Tibial nerve (tissue), 3 donors: ENCODE results near the gene C11orf87.

Experiments used
- POLR2A ChIP-seq, 2 donors: fragments of 450-650 bp; IDR thresholded peaks; one replicate each; pipeline ENCODE4 v1.6.1; 2017; ENCODE audit warnings: antibody characterized with exemption in 2 of 2, mild to moderate bottlenecking in 2 of 2, moderate library complexity in 2 of 2
- TF ChIP-seq, protein P1 (sequence below), 5 experiments: fragments of 200-600 bp in 3 of 5; fragments of 450-650 bp in 2 of 5; sonication (generic) in 3 of 5; IDR thresholded peaks; one replicate each; pipeline ENCODE4 v1.5.1; 2016 to 2019; ENCODE audit warnings: antibody characterized with exemption in 5 of 5, mild to moderate bottlenecking in 3 of 5, moderate library complexity in 2 of 5

DNA sequence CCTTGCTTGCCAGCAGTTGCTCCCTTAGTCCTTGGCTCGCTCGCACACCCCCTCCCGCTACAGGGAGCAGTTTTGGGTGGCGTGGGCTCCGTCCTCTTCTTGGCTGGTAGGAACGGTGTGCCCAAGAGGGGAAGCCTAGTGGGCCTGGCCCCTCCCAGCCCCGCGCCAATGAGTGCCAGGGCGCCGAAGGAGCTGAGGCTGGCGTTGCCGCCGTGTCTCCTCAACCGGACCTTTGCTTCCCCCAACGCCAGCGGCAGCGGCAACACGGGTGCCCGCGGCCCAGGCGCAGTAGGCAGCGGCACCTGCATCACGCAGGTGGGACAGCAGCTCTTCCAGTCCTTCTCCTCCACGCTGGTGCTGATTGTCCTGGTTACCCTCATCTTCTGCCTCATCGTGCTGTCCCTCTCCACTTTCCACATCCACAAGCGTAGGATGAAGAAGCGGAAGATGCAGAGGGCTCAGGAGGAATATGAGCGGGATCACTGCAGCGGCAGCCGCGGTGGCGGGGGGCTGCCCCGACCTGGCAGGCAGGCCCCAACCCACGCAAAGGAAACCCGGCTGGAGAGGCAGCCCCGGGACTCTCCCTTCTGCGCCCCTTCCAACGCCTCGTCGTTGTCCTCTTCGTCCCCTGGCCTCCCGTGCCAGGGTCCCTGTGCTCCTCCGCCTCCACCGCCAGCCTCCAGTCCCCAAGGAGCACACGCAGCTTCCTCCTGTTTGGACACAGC lies 1.6 kb downstream of the C11orf87 start:
- TF ChIP-seq, protein P1, sequence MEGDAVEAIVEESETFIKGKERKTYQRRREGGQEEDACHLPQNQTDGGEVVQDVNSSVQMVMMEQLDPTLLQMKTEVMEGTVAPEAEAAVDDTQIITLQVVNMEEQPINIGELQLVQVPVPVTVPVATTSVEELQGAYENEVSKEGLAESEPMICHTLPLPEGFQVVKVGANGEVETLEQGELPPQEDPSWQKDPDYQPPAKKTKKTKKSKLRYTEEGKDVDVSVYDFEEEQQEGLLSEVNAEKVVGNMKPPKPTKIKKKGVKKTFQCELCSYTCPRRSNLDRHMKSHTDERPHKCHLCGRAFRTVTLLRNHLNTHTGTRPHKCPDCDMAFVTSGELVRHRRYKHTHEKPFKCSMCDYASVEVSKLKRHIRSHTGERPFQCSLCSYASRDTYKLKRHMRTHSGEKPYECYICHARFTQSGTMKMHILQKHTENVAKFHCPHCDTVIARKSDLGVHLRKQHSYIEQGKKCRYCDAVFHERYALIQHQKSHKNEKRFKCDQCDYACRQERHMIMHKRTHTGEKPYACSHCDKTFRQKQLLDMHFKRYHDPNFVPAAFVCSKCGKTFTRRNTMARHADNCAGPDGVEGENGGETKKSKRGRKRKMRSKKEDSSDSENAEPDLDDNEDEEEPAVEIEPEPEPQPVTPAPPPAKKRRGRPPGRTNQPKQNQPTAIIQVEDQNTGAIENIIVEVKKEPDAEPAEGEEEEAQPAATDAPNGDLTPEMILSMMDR (IDR thresholded peaks at IDR 0.05) = no peak
- TF ChIP-seq POLR2A (IDR thresholded peaks at IDR 0.05) = no peak
